ENCODE measurements around the gene MCM6.

MCM6 gene

GRCh38 chr2:135862718-135863117, 13.5 kb downstream of the MCM6 start:
- no peak for DNase-seq

GRCh38 chr2:135853401-135853800, 22.8 kb downstream of the MCM6 start:
- DNase-seq = no peak

GRCh38 chr2:135851858-135852257, 24.4 kb downstream of the MCM6 start:
- no peak for DNase-seq

- no peak for DNase-seq
Observed at GRCh38 chr2:135850892-135851668, 25.2 kb downstream of the MCM6 start.

- no peak for DNase-seq
Observed at GRCh38 chr2:135849087-135849486, 27.2 kb downstream of the MCM6 start.

GRCh38 chr2:135845997-135846396, 30.2 kb downstream of the MCM6 start:
- DNase-seq = no peak

- DNase-seq = no peak
Observed at GRCh38 chr2:135845257-135845656, 31.0 kb downstream of the MCM6 start.

- DNase-seq = no peak
Observed at GRCh38 chr2:135844301-135844895, 31.8 kb downstream of the MCM6 start.

- no peak for DNase-seq
Observed at GRCh38 chr2:135843671-135844070, 32.6 kb downstream of the MCM6 start.

- DNase-seq = no peak
Observed at GRCh38 chr2:135840601-135841000, 35.6 kb downstream of the MCM6 start.

GRCh38 chr2:135839713-135840112, 36.5 kb downstream of the MCM6 start:
- no peak for DNase-seq

GRCh38 chr2:135838502-135838901, 37.7 kb downstream of the MCM6 start:
- no peak for DNase-seq

GRCh38 chr2:135836596-135837270, 39.5 kb downstream of the MCM6 start, which contains the start of gene LCT:
LCT (minus strand) TSS chr2:135837184; CDS start chr2:135837169, 15 bp downstream.
- no peak for DNase-seq

GRCh38 chr2:135832891-135833290, 43.4 kb downstream of the MCM6 start:
- no peak for DNase-seq

GRCh38 chr2:135831180-135831812, 44.9 kb downstream of the MCM6 start:
- no peak for DNase-seq

GRCh38 chr2:135829378-135830135, 46.7 kb downstream of the MCM6 start:
- no peak for DNase-seq

GRCh38 chr2:135826544-135826943, 49.7 kb downstream of the MCM6 start:
- DNase-seq = no peak

GRCh38 chr2:135825550-135826176, 50.6 kb downstream of the MCM6 start:
- DNase-seq = no peak

GRCh38 chr2:135825131-135825530, 51.1 kb downstream of the MCM6 start:
- no peak for DNase-seq

GRCh38 chr2:135822855-135823254, 53.4 kb downstream of the MCM6 start:
- DNase-seq = no peak

- DNase-seq = no peak
Observed at GRCh38 chr2:135821190-135821589, 55.1 kb downstream of the MCM6 start.

- DNase-seq = no peak
Observed at GRCh38 chr2:135820003-135820618, 56.1 kb downstream of the MCM6 start.
